ENCODE results near the gene WDR3. TPM values are rescaled to one million over a fixed set of nuclear protein-coding genes. Genes with fewer than 3 reads are reported as not detected.

Gene WDR3
- total and polyA plus RNA-seq, 2 experiments from 2014 or later = 26.2 to 38.7 TPM

DNA sequence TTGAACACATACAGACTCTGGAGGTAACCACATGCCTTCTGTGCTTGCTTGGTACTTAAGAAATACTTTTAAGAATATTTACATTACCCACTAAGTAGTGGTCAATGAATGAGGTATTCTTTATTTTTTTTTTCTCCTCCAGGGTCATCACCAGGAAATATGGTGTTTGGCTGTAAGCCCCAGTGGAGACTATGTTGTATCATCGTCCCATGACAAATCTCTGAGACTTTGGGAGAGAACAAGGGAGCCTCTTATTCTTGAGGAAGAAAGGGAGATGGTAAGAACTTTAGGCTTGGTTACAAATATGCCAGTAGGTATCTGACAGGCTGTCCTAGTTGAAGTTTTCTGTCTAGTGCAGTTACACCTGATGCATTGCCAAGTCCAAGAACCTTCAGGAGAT lies 22.8 kb downstream of the WDR3 start:
- peaks cover 9% of the 10 kb centered on the region; the same call in 1 of the 2 replicates for H4K20me1 ChIP-seq (replicated peaks; ENCODE audit: insufficient read depth)
- ATAC-seq = no peak
- H3K79me2 ChIP-seq (replicated peaks; ENCODE audit: insufficient read depth) = no peaks in the 10 kb centered on the region
- H3K9me3 Mint-ChIP-seq = no peaks in the 10 kb centered on the region
- H3K36me3 Mint-ChIP-seq (ENCODE audit: low read depth) = peaks cover 86% of the 10 kb centered on the region
- no peak overlapping the region for H3K27ac Mint-ChIP-seq
- TF ChIP-seq ETS1 (IDR thresholded peaks at IDR 0.05) (no peak), POLR2AphosphoS5 (IDR thresholded peaks at IDR 0.05; ENCODE audit: low read depth) (no peak), ZNF114 (CRISPR knock-in tag; IDR thresholded peaks at IDR 0.05) (no peak), EZH2phosphoT487 (IDR thresholded peaks at IDR 0.05; ENCODE audit: unreplicated experiment) (no peak), ZNF331 (CRISPR knock-in tag; IDR thresholded peaks at IDR 0.05; ENCODE audit: low read depth) (no peak), REST (IDR thresholded peaks at IDR 0.05; ENCODE audit: unreplicated experiment) (no peak), ZNF462 (CRISPR knock-in tag; IDR thresholded peaks at IDR 0.05) (no peak), STAT1 (IDR thresholded peaks at IDR 0.05; ENCODE audit: unreplicated experiment) (no peak), JUNB (IDR thresholded peaks at IDR 0.05; ENCODE audit: unreplicated experiment) (no peak), EZH2 (IDR thresholded peaks at IDR 0.05; ENCODE audit: low read depth, unreplicated experiment) (no peak), NANOG (IDR thresholded peaks at IDR 0.05; ENCODE audit: borderline replicate concordance) (no peak)
- TF ChIP-seq, protein P1, sequence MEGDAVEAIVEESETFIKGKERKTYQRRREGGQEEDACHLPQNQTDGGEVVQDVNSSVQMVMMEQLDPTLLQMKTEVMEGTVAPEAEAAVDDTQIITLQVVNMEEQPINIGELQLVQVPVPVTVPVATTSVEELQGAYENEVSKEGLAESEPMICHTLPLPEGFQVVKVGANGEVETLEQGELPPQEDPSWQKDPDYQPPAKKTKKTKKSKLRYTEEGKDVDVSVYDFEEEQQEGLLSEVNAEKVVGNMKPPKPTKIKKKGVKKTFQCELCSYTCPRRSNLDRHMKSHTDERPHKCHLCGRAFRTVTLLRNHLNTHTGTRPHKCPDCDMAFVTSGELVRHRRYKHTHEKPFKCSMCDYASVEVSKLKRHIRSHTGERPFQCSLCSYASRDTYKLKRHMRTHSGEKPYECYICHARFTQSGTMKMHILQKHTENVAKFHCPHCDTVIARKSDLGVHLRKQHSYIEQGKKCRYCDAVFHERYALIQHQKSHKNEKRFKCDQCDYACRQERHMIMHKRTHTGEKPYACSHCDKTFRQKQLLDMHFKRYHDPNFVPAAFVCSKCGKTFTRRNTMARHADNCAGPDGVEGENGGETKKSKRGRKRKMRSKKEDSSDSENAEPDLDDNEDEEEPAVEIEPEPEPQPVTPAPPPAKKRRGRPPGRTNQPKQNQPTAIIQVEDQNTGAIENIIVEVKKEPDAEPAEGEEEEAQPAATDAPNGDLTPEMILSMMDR (conservative IDR thresholded peaks at IDR 0.05; ENCODE audit: low read depth in 2 of 2) = no peak
- no peak overlapping the region for H3K27ac ChIP-seq (ENCODE audit: low read depth)
- no peak overlapping the region for H2AFZ ChIP-seq
- no peaks in the 10 kb centered on the region for H3K4me1 Mint-ChIP-seq
- no peaks in the 10 kb centered on the region for H3F3A ChIP-seq (replicated peaks; ENCODE audit: low read depth)
- no peak overlapping the region for H3K4me2 ChIP-seq
- H3K9me2 ChIP-seq (ENCODE audit: insufficient read depth) = no peaks in the 10 kb centered on the region
- DNase-seq (ENCODE audit: low spot score) = no peak
- H3K4me3 ChIP-seq = no peak overlapping the region
- H3K27me3 Mint-ChIP-seq (ENCODE audit: insufficient read depth, low read depth, poor library complexity) = no peaks in the 10 kb centered on the region
- no peak overlapping the region for H3K4me3 Mint-ChIP-seq
- no peaks in the 10 kb centered on the region for H3K4me1 ChIP-seq (ENCODE audit: insufficient read depth)
- no peaks in the 10 kb centered on the region for H3K27me3 ChIP-seq (ENCODE audit: insufficient read depth)
- H3K36me3 ChIP-seq (ENCODE audit: insufficient read depth) = peaks cover 76% of the 10 kb centered on the region

All from GM23338 (cell line).